Prostate gland (tissue), 2 donors: ENCODE data around the gene DDAH1. TPM values are rescaled to one million over a fixed set of nuclear protein-coding genes. Genes with fewer than 3 reads are reported as not detected.

Experiments used
- DNase-seq: peaks from one replicate; pipeline ENCODE4 v3.0.0-alpha.2; 2019; ENCODE audit warnings: low spot score
- H3K27ac ChIP-seq, 2 donors: fragments of 200-600 bp; sonication (generic); 2 replicates each; pipeline ENCODE4 v1.5.1; 2017 to 2019
- H3K27me3 ChIP-seq: fragments of 200-600 bp; sonication (generic); replicated peaks from 2 replicates; pipeline ENCODE4 v1.5.1; 2019; ENCODE audit not compliant: insufficient read depth
- H3K36me3 ChIP-seq, 2 donors: fragments of 200-600 bp; sonication (generic); 1 replicate in 1 of 2; 2 replicates in 1 of 2; pipeline versions ENCODE4 v1.5.1 to v1.8.1; 2017 to 2019
- H3K4me1 ChIP-seq: fragments of 200-600 bp; sonication (generic); replicated peaks from 2 replicates; pipeline ENCODE4 v1.5.1; 2019
- H3K4me3 ChIP-seq, 2 donors: fragments of 200-600 bp; sonication (generic); 2 replicates each; pipeline ENCODE4 v1.5.1; 2017 to 2019
- H3K9me3 ChIP-seq: fragments of 200-600 bp; sonication (generic); 2 replicates; pipeline ENCODE4 v1.5.1; 2017
- CTCF ChIP-seq, 4 experiments: fragments of 200-600 bp in 2 of 4; fragments of 450-650 bp in 2 of 4; sonication (generic) in 2 of 4; IDR thresholded peaks; 1 replicate in 3 of 4; 2 replicates in 1 of 4; pipeline ENCODE4 v1.5.1; 2016 to 2019; ENCODE audit warnings: antibody characterized with exemption in 4 of 4, mild to moderate bottlenecking in 2 of 4, moderate library complexity in 2 of 4
- POLR2A ChIP-seq: fragments of 450-650 bp; IDR thresholded peaks from one replicate; pipeline ENCODE4 v1.6.1; 2016; ENCODE audit warnings: antibody characterized with exemption, mild to moderate bottlenecking
- POLR2AphosphoS5 ChIP-seq: sonication (generic); formaldehyde crosslinking; IDR thresholded peaks from one replicate; pipeline ENCODE4 v1.6.1; 2017; ENCODE audit warnings: antibody characterized with exemption
- WGBS: methylation state at CpG from one replicate; pipeline ENCODE4 v1.1.5; 2018; 5-methylcytosine and 5-hydroxymethylcytosine counted together
- intact Hi-C: fragments of 100-400 bp; cut with DNase I; formaldehyde crosslinking; loops from one replicate; pipeline ENCODE4 v1.14.2; 2022
- total RNA-seq, 2 donors: library from RNA; depleted of rRNA; stranded (reverse); fragments of >200 nt; gene quantifications; one replicate each; pipeline ENCODE4 v1.1.0, GENCODE V29; 2016

The DDAH1 gene
- total RNA-seq, 2 donors from 2014 or later = 61.6 to 70.7 TPM

DNA sequence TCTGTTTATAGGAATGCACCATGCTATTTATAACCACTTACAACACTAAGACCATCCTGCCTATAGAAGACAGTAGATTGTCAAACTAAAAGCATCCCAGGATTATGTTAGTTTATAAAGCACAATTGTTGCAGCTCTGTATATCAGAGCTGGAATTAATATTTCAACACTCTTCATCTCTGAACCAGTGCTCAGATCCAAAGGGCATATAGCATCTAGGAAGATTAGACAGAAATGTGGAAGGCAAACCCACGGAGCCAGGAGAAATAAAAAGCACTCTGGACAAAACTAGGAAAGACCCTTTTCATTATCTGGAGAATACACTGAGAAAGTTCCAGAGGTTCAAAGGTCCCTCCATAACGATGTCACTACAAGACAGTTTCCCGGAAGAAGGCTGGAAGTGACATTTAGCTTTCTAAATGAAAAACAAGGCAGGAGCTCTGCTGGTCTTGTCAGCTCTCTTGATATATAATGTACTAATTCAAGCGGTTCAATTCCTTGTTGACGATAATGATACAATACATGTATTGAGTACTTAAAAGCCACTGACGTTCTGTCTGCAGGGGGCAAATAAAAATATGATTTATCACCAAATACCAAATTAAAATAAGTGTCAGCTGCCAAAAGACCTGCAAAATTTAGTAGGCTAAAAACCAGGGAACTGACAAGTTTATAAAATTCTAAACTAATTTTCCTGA, 96.7 kb downstream of the DDAH1 start:
- intact Hi-C loops = no loop called here
- H3K4me1 ChIP-seq = no peaks in the 10 kb centered on the region
- H3K9me3 ChIP-seq = no peaks in the 10 kb centered on the region
- no peaks in the 10 kb centered on the region for H3K27me3 ChIP-seq
- WGBS = 78% methylated on average over 6 of the region's 6 CpGs
- TF ChIP-seq CTCF (IDR thresholded peaks at IDR 0.05) = no peak
- TF ChIP-seq POLR2AphosphoS5 = no peak
- no peak for TF ChIP-seq POLR2A
- H3K27ac ChIP-seq = no peak overlapping the region
- DNase-seq = no peak
- H3K36me3 ChIP-seq = no peaks in the 10 kb centered on the region
- no peak overlapping the region for H3K4me3 ChIP-seq

GRCh38 chr1:85366391-85367170, 98.4 kb downstream of the DDAH1 start:
- Histone ChIP-seq H3K27ac (no peak overlapping the region), H3K4me1 (no peaks in the 10 kb centered on the region), H3K36me3 (no peaks in the 10 kb centered on the region), H3K27me3 (no peaks in the 10 kb centered on the region), H3K9me3 (no peaks in the 10 kb centered on the region), H3K4me3 (no peak overlapping the region)
- 84% methylated on average over 3 of the region's 3 CpGs for WGBS
- DNase-seq = no peak
- intact Hi-C loops = no loop called here
- TF ChIP-seq POLR2A = no peak
- no peak for TF ChIP-seq POLR2AphosphoS5
- no peak for TF ChIP-seq CTCF (IDR thresholded peaks at IDR 0.05)

GRCh38 chr1:85365851-85366250, 99.1 kb downstream of the DDAH1 start:
- H3K4me1 ChIP-seq = peaks cover 4% of the 10 kb centered on the region
- no peaks in the 10 kb centered on the region for H3K36me3 ChIP-seq
- H3K4me3 ChIP-seq = no peak overlapping the region
- intact Hi-C loops = no loop called here
- DNase-seq = no peak
- WGBS = 78% methylated on average over 3 of the region's 3 CpGs
- TF ChIP-seq POLR2A = no peak
- TF ChIP-seq CTCF (IDR thresholded peaks at IDR 0.05) = no peak
- TF ChIP-seq POLR2AphosphoS5 = no peak
- no peaks in the 10 kb centered on the region for H3K27me3 ChIP-seq
- H3K9me3 ChIP-seq = no peaks in the 10 kb centered on the region
- no peak overlapping the region for H3K27ac ChIP-seq

DNA sequence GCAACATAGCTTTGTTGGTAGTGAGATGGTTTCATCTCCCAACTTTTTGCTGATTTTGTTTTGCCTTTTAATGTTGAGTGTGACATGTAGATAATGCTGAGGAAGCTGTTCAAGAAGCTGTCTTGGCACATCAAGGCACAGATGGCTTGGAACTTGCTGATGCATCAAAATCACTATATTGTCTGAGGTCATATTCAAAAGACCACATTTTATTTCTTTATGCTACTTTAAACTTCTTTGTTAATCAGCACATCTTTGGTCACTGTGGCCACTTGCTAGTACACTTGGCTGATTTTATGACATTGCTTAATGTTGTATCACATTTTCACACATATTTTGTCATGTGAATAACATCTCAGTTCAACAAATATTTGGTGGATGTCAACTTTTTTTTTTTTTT, 101.4 kb downstream of the DDAH1 start:
- DNase-seq = no peak
- Histone ChIP-seq H3K9me3 (no peaks in the 10 kb centered on the region), H3K4me3 (no peak overlapping the region), H3K4me1 (peaks cover 4% of the 10 kb centered on the region), H3K27me3 (no peaks in the 10 kb centered on the region), H3K27ac (no peak overlapping the region), H3K36me3 (no peaks in the 10 kb centered on the region)
- TF ChIP-seq CTCF (IDR thresholded peaks at IDR 0.05) (no peak), POLR2AphosphoS5 (no peak), POLR2A (no peak)
- intact Hi-C loops = no loop called here

DNA sequence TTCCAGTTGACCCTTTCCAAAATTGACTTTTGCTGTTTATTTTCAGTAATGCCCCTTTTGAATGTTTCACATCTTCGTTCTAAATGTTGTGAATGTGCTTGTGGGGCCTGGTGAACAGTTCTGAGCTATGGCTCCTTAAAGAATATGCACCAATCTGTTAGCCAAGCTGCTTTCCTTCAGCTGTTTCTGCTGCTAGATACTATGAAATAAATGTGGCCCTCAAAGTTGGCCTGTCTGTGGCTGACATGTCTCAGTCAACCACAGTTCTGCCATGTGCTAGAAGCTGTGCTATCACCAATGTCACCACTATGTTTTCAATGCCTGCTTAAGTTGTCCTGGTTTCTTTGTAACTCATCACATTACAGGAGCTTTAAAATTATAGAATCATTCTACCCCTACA, 101.9 kb downstream of the DDAH1 start:
- no peak for DNase-seq
- Histone ChIP-seq H3K4me1 (peaks cover 4% of the 10 kb centered on the region), H3K36me3 (no peaks in the 10 kb centered on the region), H3K27me3 (no peaks in the 10 kb centered on the region), H3K4me3 (no peak overlapping the region), H3K9me3 (no peaks in the 10 kb centered on the region), H3K27ac (no peak overlapping the region)
- intact Hi-C loops = no loop called here
- WGBS = 87% methylated on average over 1 of the region's 1 CpG
- TF ChIP-seq POLR2AphosphoS5 = no peak
- TF ChIP-seq POLR2A = no peak
- no peak for TF ChIP-seq CTCF (IDR thresholded peaks at IDR 0.05)
